Neural progenitor cell (in vitro differentiated cells): ENCODE data around the gene GAS6. TPM values are rescaled to one million over a fixed set of nuclear protein-coding genes. Genes with fewer than 3 reads are reported as not detected.

Experiments
- DNase-seq: peaks from one replicate; pipeline ENCODE4 v3.0.0-alpha.2; 2016; ENCODE audit warnings: low spot score
- H2AFZ ChIP-seq: fragments of 200-600 bp; sonication (generic); replicated peaks from 2 replicates; pipeline ENCODE4 v1.6.1; 2016; ENCODE audit warnings: antibody characterized with exemption
- H3F3A ChIP-seq: fragments of 200-600 bp; sonication (generic); 2 replicates; pipeline ENCODE4 v1.6.1; 2016; ENCODE audit warnings: antibody characterized with exemption, low read depth
- H3K27ac ChIP-seq: fragments of 200-600 bp; sonication (generic); 2 replicates; pipeline ENCODE4 v1.5.1; 2016; ENCODE audit warnings: mild to moderate bottlenecking
- H3K27me3 ChIP-seq: fragments of 200-600 bp; sonication (generic); 2 replicates; pipeline ENCODE4 v1.6.1; 2016; ENCODE audit warnings: mild to moderate bottlenecking, moderate library complexity
- H3K36me3 ChIP-seq: fragments of 200-600 bp; sonication (generic); 2 replicates; pipeline ENCODE4 v1.5.1; 2016
- H3K4me1 ChIP-seq: fragments of 200-600 bp; sonication (generic); 2 replicates; pipeline ENCODE4 v1.6.1; 2016; ENCODE audit warnings: mixed run types
- H3K4me2 ChIP-seq: fragments of 200-600 bp; sonication (generic); 2 replicates; pipeline ENCODE4 v1.6.1; 2016
- H3K4me3 ChIP-seq: fragments of 200-600 bp; sonication (generic); 2 replicates; pipeline ENCODE4 v1.5.1; 2016
- H3K79me2 ChIP-seq: fragments of 200-600 bp; sonication (generic); 2 replicates; pipeline ENCODE4 v1.6.1; 2016; ENCODE audit warnings: low read depth
- H3K9ac ChIP-seq: fragments of 200-600 bp; sonication (generic); 2 replicates; pipeline ENCODE4 v1.6.1; 2016
- H3K9me3 ChIP-seq: fragments of 200-600 bp; sonication (generic); 2 replicates; pipeline ENCODE4 v1.5.1; 2016; ENCODE audit warnings: low read depth
- H4K20me1 ChIP-seq: fragments of 200-600 bp; sonication (generic); 2 replicates; pipeline ENCODE4 v1.6.1; 2016; ENCODE audit warnings: low read depth
- H3K27ac Mint-ChIP-seq: 3 replicates; pipeline ENCODE4 v1.8.0; 2021; ENCODE audit warnings: mixed read lengths
- H3K27me3 Mint-ChIP-seq: 2 replicates; pipeline ENCODE4 v1.8.0; 2022; ENCODE audit warnings: low read depth, mild to moderate bottlenecking, inconsistent platforms, moderate library complexity, mixed read lengths; ENCODE audit not compliant: insufficient read depth
- H3K36me3 Mint-ChIP-seq: 3 replicates; pipeline ENCODE4 v1.8.0; 2021; ENCODE audit warnings: mixed read lengths
- H3K4me1 Mint-ChIP-seq: 3 replicates; pipeline ENCODE4 v1.8.0; 2021; ENCODE audit warnings: mixed read lengths
- H3K4me3 Mint-ChIP-seq: 3 replicates; pipeline ENCODE4 v1.8.0; 2021; ENCODE audit warnings: mild to moderate bottlenecking, moderate library complexity, mixed read lengths
- H3K9me3 Mint-ChIP-seq: 3 replicates; pipeline ENCODE4 v1.8.0; 2020; ENCODE audit warnings: mixed read lengths
- EZH2 ChIP-seq: fragments of 200-600 bp; sonication (generic); IDR thresholded peaks from 2 replicates; pipeline ENCODE4 v1.6.1; 2017; ENCODE audit warnings: antibody characterized with exemption, mild to moderate bottlenecking, moderate library complexity
- EZH2phosphoT487 ChIP-seq: fragments of 200-600 bp; sonication (generic); IDR thresholded peaks from 2 replicates; pipeline ENCODE4 v1.6.1; 2017; ENCODE audit warnings: antibody characterized with exemption
- total RNA-seq: library from RNA; depleted of rRNA; stranded (reverse); fragments of >200 nt; gene quantifications from 2 replicates; pipeline ENCODE4 v1.2.3, GENCODE V29; 2015; ENCODE audit warnings: low replicate concordance
- TF ChIP-seq, protein P1 (sequence below): fragments of 200-600 bp; sonication (generic); IDR thresholded peaks from 2 replicates; pipeline ENCODE4 v1.5.1; 2017; ENCODE audit warnings: antibody characterized with exemption, mild to moderate bottlenecking

GAS6 gene
- total RNA-seq, 1 donor from 2014 or later = 12.8 TPM

DNA sequence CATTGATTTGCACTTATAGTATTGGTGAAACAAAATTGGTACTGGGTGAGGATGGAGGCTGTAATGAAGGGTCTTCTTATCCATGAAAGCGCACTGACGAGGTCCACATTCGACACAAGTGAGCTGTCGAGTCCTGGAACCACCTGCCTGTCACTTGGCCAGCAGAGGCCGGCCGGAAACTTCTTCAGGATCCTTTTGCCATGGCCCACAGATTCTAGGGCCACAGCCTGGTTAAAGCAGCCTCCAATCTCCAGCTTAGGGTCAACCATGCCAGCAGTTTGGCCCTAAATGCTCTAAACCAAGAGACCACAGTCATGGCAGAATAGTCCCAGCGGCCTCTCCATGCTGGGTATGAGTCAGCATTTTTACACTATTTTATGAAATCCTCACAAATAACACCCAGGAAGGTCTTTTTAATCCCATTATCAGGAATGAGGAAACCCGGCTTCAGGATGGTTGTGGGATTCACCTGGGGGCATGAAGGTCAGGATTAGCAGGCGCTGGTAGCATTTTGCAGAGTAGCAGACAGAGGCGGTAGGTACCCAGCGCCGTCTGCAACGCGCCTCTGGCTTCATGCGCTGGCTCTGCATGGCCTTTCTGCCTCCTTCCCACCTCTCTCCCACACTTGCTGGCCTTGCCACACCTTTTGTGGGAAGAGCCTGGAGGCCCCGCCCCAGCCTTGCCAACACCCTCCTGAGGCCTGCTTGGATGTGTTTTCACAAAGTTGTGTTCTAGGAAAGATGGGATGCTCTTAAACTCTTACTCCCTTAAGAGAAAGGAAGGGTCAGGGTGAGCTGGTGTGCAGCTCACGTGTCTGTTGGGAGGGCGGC, 15.2 kb downstream of the GAS6 start:
- no peaks in the 10 kb centered on the region for H3K4me1 ChIP-seq
- H3K36me3 ChIP-seq = no peaks in the 10 kb centered on the region
- H3K4me2 ChIP-seq = no peak overlapping the region
- H3K9me3 ChIP-seq = no peaks in the 10 kb centered on the region
- peaks cover 16% of the 10 kb centered on the region for H3K4me1 Mint-ChIP-seq
- no peaks in the 10 kb centered on the region for H3K9me3 Mint-ChIP-seq
- no peaks in the 10 kb centered on the region for H3K27me3 ChIP-seq
- DNase-seq = no peak
- H3K9ac ChIP-seq = no peak overlapping the region
- no peaks in the 10 kb centered on the region for H3K79me2 ChIP-seq
- H3K27ac ChIP-seq = no peak overlapping the region
- H3K27me3 Mint-ChIP-seq = peaks cover 3% of the 10 kb centered on the region
- H3F3A ChIP-seq = no peaks in the 10 kb centered on the region
- H3K36me3 Mint-ChIP-seq = peaks cover 5% of the 10 kb centered on the region
- no peak overlapping the region for H3K4me3 ChIP-seq
- no peak overlapping the region for H2AFZ ChIP-seq
- H3K4me3 Mint-ChIP-seq = peak overlapping the region; percentile 19
- no peak for TF ChIP-seq EZH2
- TF ChIP-seq, protein P1, sequence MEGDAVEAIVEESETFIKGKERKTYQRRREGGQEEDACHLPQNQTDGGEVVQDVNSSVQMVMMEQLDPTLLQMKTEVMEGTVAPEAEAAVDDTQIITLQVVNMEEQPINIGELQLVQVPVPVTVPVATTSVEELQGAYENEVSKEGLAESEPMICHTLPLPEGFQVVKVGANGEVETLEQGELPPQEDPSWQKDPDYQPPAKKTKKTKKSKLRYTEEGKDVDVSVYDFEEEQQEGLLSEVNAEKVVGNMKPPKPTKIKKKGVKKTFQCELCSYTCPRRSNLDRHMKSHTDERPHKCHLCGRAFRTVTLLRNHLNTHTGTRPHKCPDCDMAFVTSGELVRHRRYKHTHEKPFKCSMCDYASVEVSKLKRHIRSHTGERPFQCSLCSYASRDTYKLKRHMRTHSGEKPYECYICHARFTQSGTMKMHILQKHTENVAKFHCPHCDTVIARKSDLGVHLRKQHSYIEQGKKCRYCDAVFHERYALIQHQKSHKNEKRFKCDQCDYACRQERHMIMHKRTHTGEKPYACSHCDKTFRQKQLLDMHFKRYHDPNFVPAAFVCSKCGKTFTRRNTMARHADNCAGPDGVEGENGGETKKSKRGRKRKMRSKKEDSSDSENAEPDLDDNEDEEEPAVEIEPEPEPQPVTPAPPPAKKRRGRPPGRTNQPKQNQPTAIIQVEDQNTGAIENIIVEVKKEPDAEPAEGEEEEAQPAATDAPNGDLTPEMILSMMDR = no peak
- TF ChIP-seq EZH2phosphoT487 = no peak
- H4K20me1 ChIP-seq = peaks cover 6% of the 10 kb centered on the region
- H3K27ac Mint-ChIP-seq = peak overlapping the region; percentile 57

DNA sequence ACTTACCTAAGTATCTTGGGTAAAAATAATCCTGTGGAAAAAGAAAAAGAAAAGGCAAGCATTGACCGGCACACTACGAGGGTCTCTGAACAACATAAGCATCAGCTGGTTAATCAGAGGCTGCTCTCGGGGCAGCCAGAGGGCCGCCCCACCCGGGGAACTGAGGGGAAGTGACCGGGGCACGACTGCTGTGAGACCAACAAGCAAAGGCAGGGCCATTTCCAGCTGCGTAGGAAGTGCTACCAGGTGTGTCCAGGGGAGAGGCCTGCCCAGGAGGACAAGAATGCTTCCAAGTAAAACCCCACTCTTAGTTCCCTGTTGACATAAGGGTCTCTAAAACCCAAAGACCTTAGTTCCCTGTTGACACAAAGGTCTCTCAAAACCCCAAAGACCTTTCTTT, 15.9 kb downstream of the GAS6 start:
- H3K36me3 Mint-ChIP-seq = peaks cover 5% of the 10 kb centered on the region
- Histone ChIP-seq H3K4me1 (no peaks in the 10 kb centered on the region), H3K27ac (no peak overlapping the region), H3K79me2 (no peaks in the 10 kb centered on the region), H4K20me1 (no peaks in the 10 kb centered on the region), H3K36me3 (no peaks in the 10 kb centered on the region), H3K9me3 (no peaks in the 10 kb centered on the region), H3K4me2 (no peak overlapping the region), H3K9ac (no peak overlapping the region), H3F3A (no peaks in the 10 kb centered on the region), H2AFZ (no peak overlapping the region), H3K27me3 (no peaks in the 10 kb centered on the region), H3K4me3 (no peak overlapping the region)
- H3K27me3 Mint-ChIP-seq = peaks cover 3% of the 10 kb centered on the region
- peaks cover 9% of the 10 kb centered on the region for H3K4me1 Mint-ChIP-seq
- H3K9me3 Mint-ChIP-seq = no peaks in the 10 kb centered on the region
- H3K4me3 Mint-ChIP-seq = no peak overlapping the region
- no peak overlapping the region for H3K27ac Mint-ChIP-seq
- DNase-seq = no peak
- TF ChIP-seq, protein P1 = no peak
- no peak for TF ChIP-seq EZH2
- no peak for TF ChIP-seq EZH2phosphoT487

DNA sequence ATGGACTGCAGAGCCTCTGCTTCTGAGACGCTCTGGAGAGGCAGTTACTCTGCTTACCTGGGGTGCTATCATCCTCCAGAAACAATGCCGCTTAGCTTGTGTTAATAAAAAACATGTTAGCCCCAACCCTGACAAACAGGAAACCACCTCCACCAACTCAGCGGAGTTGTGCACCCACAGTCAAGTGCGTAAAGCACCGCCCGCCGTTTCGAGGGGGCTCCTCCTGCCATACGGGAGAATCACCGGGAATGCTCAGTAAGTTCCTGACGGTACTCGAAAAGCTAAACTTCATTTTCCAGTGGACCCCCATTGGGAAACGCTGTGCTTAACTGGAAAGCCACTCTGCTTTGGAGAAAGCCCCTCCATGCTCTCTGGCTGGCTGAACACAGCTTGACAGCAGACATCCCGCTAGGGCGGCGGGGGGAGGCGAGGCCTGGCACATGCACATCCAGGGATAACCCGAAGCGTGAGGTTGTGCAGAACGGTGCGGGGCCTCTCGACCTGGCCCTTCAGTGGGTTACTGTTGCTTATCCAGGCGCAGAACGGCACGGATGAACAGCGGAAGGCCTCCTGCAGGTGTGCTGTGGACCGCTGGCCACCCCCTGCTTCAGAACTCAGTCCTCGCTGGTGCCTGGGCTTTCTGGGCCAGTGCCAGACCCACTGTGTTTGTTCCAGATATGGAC, 17.1 kb downstream of the GAS6 start:
- no peak overlapping the region for H3K27ac ChIP-seq
- no peak for DNase-seq
- Mint-ChIP-seq H3K27ac (no peak overlapping the region), H3K36me3 (peaks cover 5% of the 10 kb centered on the region), H3K4me1 (peaks cover 7% of the 10 kb centered on the region), H3K4me3 (no peak overlapping the region), H3K9me3 (no peaks in the 10 kb centered on the region), H3K27me3 (peaks cover 5% of the 10 kb centered on the region)
- no peak overlapping the region for H2AFZ ChIP-seq
- H3K4me2 ChIP-seq = no peak overlapping the region
- H4K20me1 ChIP-seq = no peaks in the 10 kb centered on the region
- TF ChIP-seq, protein P1 = no peak
- no peak for TF ChIP-seq EZH2
- no peak for TF ChIP-seq EZH2phosphoT487
- no peaks in the 10 kb centered on the region for H3F3A ChIP-seq
- H3K79me2 ChIP-seq = no peaks in the 10 kb centered on the region
- no peaks in the 10 kb centered on the region for H3K36me3 ChIP-seq
- no peak overlapping the region for H3K4me3 ChIP-seq
- H3K27me3 ChIP-seq = no peaks in the 10 kb centered on the region
- no peaks in the 10 kb centered on the region for H3K9me3 ChIP-seq
- no peak overlapping the region for H3K9ac ChIP-seq
- no peaks in the 10 kb centered on the region for H3K4me1 ChIP-seq
